M059J (cell line): ENCODE measurements around the gene TMEM106A. TPM values are rescaled to one million over a fixed set of nuclear protein-coding genes. Genes with fewer than 3 reads are reported as not detected.
"Not testable (repeated sequence)": the region's sequence is repeated elsewhere in the genome, so short reads cannot be mapped to it uniquely, and the experiment has no call there.

ENCODE experiments used
- DNase-seq: peaks from one replicate; pipeline ENCODE4 v3.0.0-alpha.2; 2012; ENCODE audit warnings: low read depth
- total RNA-seq: library from RNA; depleted of rRNA; stranded (reverse); fragments of >200 nt; shearing (Covaris generic); gene quantifications from 2 replicates; pipeline ENCODE4 v1.2.3, GENCODE V29; 2014

TMEM106A gene
- total RNA-seq, 1 experiment from 2014 or later: 4.9 TPM

DNA sequence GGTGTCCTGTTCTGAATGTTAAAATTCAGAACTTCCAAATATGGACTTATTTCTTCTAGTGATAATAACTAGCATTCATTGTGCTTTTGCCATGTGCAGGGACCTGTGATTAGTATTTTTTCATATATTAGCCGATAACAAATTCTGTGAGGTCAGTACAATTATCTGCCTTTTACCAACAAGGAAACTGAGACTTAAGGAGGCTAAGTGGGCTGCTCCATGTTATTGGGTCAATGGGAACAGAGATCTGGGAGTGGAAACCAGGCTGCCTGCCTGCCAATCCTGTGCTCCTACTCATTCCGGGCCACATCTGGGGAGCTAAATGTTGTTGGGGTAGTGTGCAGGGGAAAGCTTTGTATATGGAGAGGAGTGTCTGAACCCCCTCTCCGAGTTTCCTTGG is 3.7 kb downstream of the TMEM106A start:
- no peak for DNase-seq

DNA sequence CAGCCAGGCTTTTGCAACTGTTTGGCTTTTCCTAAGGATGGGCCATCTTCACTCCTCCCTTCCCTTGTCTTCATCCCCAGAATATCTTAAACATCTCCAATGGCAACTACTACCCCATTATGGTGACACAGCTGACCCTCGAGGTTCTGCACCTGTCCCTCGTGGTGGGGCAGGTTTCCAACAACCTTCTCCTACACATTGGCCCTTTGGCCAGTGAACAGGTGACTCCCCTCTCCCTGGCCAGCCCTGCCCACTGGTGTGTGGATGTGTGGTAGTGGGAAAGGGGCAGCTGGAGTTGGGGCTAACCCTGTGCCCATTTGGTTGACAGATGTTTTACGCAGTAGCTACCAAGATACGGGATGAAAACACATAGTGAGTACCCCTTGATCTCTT is 4.7 kb downstream of the TMEM106A start:
- DNase-seq: no peak

DNA sequence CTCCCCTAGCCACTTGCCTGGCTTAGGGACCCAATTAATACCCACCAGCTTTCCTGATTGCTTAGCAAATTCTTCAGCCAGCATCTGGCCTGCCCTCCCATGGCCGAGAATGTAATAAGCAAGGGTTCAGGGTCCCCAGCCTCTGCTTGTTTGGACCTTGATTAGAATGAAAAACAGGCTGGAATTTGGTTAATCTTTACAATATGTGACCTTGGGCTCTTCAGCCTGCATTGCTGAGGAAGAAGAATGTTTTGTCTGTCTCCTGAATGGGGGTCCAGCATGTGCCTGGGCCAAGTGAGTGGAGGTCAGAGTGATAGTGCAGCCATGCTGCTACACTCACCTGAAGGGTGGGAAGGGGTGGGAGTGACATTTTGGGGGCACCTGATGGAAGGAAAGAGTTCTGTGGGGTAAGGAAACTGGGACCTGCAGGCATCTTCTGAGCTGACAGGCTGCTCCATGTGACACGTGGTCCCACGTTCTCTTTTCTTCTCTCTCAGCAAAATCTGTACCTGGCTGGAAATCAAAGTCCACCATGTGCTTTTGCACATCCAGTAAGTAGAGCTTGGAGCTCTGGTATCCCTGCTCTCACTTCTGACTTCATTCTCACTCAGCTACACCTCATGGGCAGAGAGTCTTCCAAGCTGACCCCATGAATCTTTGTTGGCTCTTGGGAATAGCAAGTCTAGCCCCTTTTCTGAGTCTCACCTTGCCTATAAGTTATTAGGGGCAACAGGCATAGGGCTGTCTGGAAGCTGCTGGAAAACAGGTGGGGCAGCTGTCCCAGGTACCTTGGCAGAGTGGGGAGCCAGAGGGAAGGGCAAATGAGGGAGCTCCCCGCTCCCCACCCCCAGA is 5.3 kb downstream of the TMEM106A start:
- DNase-seq: no peak

DNA sequence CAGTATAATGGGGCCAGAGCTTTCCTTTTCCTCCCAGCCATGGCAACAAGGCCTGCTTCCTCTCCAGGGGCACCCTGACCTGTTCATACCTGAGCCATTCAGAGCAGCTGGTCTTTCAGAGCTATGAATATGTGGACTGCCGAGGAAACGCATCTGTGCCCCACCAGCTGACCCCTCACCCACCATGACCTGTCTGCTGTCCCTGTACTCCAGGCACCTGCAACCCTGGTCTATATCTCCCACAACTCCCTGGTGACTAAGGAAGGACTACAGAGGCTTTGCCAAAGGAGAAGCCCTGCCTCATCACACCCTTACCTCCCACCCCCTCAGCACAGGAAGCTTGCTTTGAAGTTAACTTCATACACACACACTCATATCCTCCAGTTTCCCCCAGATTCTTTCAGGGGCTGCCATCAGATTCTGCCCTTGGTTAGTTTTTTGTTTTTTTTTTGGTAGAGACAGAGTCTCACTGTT is 6.0 kb downstream of the TMEM106A start:
- DNase-seq: no peak

DNA sequence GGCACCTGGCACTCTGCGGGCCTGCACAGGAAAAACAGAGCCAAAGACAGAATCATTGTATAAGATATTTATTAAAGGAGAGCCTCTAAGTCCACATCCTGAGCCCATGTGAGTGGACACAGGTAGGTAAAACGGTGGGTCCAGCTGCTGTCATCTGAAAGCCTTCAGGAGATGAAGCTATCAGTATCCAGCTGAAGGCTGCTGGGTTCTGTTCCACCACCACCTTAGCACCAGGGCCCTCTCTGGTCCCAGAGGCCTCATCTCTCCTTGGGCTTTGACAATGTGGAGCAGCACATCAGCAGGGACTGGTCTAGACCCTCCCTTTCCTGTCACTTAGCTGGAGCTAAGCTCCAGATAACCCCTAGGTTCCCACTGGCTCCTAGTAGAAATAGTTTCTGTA is 7.3 kb downstream of the TMEM106A start:
- DNase-seq: no peak

DNA sequence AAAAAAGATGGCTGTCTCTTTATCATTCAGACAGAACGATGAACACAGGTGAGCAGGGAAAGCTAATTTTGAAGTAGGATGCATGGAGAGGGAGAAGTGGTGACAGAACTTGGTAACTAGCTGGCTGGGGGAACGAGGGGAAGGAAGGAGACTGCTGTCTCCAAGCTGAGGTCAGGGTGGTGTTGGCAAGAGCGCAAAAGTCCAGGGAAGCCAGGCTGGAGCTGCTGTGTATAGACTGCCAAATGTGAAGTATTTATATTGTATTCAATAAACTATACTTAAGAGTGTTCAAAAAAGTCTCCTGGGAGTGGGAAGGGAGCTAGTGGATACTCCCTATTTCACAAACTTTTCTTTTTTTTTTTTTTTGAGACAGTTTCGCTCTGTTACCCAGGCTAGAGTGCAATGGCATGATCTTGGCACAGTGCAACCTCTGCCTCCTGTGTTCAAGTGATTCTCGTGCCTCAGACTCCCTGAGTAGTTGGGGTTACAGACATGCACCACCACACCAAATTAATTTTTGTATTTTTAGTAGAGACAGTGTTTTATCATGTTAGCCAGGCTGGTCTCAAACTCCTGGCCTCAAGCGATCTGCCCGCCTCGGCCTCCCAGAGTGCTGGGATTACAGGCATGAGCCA is 8.2 kb downstream of the TMEM106A start:
- DNase-seq: no peak

DNA sequence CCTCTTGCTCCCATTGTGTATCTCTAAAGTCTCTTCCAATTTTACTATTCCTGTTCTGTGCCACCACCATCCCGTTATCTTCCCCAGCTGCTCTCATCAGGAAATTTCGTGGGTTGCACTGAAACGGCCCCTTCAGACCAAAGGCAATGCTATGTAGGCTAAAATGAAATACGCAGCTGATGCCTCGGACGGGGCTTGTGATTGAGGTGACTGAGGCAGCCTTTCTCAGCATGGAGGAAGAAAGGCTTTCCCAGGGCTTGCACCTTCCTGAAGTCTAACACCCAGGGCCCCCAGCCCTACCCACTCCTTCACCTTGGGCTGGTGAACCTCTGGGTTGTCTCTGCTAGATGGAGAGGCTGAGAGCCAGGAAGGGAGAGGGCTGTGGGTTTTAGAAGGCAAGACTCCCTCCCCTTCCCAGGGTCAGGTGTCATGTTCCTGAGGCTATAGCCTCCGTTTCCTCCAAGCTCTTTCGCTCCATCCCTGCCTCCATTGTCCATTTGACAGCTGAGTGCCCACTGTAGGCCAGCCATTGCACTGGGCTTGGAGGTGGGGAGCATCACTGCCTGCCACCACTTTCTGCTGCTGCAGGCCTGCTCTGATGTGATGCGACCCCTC is 8.9 kb downstream of the TMEM106A start:
- DNase-seq: no peak

DNA sequence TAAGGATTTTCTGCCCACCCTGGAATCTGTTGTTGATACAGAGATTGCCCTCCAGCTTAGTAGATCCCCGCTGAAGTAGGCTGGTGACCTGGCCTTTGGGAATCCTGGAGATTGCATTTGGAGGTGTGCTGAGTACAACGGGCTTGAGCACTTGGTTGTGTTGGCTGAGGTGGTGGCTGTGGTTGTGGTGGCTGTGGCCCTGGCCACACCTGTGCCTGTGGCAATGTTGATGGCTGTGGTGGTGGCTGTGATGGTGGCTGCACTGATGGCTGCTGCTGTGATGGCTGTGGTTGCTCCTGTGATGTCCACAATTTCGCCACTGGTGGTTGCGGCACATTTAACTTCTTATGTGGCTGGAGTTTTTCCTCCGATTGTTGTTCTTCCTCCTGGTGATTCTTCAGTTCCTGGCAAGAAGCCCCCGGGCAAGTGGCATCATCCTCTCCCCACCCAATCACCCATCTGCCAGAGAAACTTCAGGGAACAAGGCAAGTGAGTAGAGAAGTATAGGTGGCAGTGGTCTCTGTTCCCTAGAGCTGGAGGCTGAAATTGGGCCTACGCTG is 12.6 kb downstream of the TMEM106A start:
- DNase-seq: no peak

DNA sequence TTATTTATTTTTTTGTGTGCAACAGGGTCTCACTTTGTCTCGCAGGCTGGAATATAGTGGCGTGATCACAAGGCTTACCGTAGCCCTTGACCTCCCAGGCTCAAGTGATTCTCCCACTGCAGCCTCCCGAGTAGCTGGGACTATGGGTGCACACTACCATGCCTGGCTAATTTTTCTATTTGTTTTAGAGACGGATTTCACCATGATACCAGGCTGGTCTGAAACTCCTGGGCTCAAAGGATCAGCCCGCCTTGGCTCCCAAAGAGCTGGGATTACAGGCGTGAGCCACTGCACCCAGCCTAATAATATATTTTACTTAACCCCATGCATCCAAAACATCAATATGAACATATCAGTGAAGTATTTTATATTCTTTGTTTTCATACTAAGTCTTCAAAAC is 14.7 kb downstream of the TMEM106A start:
- no peak for DNase-seq

DNA sequence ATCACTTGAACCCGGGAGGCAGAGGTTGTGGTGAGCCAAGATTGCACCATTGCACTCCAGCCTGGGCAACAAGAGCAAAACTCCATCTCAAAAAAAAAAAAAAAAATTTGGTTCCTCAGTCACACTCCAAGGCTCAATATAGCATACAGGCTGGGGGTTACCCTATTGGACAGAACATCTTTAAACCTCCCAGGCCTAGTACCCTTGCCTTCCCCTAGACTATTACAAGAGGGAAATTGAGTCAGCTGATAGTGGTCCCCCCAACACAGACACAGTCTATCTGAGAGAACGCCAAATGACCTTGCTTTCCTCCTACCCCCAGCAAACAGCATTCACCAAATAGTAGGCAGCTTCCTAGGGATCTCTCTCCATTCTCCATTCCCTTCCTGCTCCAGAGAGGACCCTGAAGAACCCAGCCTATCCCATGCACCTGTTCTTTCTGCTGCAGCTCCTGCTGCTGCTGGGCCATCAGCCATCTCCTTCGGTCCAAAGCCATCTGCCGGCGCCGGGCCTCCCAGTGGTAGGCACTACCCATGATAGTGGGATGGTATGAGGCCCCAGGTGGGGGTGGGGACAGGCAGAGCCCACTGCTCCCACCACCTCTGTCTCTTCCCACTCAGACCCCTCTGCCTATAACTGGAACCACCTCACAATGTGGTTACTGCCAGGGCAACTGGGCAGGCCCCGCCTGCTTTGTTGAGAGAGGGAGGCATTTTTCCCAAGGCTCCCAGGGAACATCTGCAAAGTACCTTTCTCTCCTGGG is 16.5 kb downstream of the TMEM106A start, which contains the start of gene CCDC200:
CCDC200 (minus strand) TSS at position 604 of the 763 bp plus-strand sequence; CDS start at position 535, 69 bp downstream.
- DNase-seq: not testable (repeated sequence)

DNA sequence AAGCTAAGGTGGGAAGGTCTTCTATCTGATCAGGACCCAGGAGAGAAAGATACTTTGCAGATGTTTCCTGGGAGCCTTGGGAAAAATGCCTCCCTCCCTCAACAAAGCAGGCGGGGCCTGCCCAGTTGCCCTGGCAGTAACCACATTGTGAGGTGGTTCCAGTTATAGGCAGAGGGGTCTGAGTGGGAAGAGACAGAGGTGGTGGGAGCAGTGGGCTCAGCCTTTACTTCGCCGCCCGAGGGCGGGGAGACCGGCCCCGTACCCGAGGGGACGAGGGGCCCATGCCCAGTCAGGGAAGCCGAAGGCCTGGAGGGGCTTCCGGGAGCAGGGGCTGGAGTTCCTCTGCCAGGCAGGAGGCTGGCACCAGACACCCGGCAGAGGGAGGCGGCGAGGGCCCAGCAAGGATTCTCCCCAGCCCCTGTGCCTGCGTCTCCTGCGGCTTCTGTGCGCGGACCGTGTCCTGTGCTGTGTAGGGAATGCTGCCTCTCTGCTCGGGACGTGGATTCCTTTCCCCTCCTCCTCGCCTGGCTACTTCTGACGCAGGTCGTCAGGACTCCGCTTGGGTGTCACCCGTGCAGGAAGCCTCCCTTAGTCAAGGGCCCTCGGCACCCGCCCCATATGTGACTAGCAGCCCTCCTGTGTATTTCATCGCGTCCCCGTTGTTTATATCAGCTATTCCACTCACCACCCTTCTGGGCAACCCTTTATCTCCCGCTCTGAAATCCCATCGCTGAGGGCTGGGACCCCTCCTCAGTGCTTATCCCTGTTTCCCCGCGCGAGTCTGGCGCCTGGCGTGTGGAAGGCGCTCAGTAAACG is 19.7 kb downstream of the TMEM106A start:
- not testable (repeated sequence) for DNase-seq

DNA sequence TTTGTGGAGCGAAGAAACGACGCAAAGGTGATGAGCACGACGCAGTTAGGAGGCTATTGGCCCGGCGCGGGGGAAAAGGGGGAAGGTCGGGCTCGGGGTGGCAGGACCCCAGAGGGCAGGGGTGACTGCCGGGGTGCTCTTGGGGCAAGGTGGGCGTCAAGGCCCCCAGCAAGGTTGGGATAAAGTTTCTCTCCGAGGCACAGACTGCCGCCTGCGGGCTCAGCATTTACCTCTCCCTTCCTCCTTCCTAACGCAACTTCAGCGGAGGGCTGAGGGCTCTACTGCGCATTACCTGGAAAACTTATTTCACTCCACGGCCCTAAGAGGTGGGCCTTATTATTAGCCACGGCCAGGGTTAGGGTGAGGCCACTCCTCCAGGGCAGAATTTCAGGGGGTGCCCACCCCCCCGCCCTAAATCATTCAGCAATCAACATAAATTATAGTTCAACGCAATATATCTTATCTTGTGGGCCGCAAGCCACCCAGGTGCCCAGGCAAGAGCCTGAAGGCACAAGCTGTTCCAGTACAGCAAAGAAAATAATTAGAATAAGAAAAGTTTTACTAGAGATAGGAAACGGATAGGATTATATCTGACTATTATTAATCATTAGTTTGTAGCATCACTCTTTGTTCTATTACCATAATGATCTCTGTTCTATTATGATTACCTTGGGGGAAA is 20.5 kb downstream of the TMEM106A start:
- DNase-seq: not testable (repeated sequence)

DNA sequence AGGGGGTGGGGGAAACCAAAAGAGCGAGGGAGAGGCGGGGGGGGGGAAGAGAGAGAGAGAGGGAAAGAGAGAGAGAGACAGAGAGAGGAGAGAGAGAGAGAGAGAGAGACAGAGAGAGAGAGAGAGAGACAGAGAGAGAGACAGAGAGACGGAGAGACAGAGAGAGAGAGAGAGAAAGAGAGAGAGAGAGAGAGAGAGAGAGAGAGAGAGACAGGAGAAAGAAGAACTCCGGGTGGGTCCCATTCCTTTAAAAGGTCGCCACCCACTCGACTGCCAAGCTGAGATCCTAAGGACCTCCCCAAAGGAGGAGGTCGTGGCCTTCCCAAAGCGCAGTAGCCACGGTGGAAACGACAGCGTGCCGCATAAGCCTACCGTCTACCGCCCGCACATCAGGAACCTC is 21.6 kb downstream of the TMEM106A start:
- not testable (repeated sequence) for DNase-seq

DNA sequence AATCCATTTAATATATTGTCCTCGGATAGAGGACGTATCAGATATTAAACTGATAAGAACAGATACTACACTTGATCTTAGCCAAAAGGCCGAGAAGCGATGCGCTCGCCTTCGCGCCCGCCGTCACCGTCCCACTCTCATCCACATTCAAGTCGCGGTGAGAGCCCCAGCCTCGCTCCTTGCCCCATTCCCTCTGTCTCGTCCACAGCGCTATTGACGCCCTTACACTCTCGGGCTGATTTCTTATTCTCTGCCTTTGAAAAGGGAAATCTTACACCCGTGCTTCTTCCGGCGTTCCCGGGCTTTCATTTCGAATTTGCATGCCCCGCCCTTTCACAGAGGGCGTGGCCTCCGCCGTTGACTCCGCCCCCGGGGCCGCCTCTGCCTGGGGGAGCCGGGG is 22.2 kb downstream of the TMEM106A start, which contains the start of gene RNU2-1:
RNU2-1 (minus strand) TSS at position 101 of the 400 bp plus-strand sequence.
- not testable (repeated sequence) for DNase-seq

DNA sequence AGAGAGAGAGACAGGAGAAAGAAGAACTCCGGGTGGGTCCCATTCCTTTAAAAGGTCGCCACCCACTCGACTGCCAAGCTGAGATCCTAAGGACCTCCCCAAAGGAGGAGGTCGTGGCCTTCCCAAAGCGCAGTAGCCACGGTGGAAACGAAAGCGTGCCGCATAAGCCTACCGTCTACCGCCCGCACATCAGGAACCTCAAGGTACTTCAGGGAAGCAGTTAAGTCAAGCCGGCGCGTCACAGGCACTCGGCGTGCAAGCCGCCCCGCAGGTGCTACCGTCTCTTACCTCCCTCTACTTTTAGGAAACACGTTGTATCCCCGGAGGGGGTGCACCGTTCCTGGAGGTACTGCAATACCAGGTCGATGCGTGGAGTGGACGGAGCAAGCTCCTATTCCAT is 27.9 kb downstream of the TMEM106A start:
- DNase-seq: not testable (repeated sequence)

DNA sequence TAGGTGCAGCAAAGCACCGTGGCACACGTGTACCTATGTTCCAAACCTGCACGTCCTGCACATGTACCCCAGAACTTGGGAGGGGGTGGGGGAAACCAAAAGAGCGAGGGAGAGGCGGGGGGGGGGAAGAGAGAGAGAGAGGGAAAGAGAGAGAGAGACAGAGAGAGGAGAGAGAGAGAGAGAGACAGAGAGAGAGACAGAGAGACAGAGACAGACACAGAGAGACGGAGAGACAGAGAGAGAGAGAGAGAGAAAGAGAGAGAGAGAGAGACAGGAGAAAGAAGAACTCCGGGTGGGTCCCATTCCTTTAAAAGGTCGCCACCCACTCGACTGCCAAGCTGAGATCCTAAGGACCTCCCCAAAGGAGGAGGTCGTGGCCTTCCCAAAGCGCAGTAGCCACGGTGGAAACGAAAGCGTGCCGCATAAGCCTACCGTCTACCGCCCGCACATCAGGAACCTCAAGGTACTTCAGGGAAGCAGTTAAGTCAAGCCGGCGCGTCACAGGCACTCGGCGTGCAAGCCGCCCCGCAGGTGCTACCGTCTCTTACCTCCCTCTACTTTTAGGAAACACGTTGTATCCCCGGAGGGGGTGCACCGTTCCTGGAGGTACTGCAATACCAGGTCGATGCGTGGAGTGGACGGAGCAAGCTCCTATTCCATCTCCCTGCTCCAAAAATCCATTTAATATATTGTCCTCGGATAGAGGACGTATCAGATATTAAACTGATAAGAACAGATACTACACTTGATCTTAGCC is 29.1 kb downstream of the TMEM106A start:
- DNase-seq: not testable (repeated sequence)

DNA sequence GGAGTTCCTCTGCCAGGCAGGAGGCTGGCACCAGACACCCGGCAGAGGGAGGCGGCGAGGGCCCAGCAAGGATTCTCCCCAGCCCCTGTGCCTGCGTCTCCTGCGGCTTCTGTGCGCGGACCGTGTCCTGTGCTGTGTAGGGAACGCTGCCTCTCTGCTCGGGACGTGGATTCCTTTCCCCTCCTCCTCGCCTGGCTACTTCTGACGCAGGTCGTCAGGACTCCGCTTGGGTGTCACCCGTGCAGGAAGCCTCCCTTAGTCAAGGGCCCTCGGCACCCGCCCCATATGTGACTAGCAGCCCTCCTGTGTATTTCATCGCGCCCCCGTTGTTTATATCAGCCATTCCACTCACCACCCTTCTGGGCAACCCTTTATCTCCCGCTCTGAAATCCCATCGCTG is 34.8 kb downstream of the TMEM106A start:
- DNase-seq: not testable (repeated sequence)
